NCI-H1436 (cell line): ENCODE measurements around the gene FECH.
A peak's percentile ranks its signal among the peaks of the same experiment; 100 is the strongest.

Source experiments
- DNase-seq: peaks from one replicate; lab custom pipeline; 2025; lab: John Stamatoyannopoulos, UW

FECH gene

DNA sequence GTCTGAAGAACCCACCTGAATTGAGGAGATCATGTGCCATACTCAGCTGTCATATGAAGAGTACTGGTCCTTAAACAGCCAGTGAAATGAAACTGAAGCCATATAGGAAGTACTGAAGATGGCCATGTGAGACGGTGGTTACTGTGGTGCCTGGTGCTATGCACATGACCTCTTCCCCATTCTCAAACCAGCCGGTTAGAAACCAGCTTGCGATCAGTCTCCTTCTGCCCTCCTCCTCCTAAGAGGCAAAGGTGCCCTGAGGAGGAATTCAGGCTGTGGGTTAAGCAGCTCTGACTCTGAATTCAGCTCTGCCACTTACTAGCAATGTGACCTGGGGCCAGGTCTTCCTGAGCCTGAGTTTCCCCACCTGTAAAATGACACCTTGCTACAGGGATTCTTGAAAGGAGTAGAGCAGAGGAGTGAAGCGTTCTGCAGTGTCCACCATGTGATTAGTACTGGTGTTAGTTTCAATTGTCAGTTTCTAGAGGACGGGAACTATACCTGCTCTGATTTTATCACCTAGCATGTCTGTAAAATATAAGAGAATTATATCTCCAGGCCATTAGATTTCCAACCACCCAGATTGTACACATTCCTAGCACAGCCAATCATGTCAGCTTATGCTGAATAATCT lies 5.1 kb downstream of the FECH start:
- DNase-seq: no peak

DNA sequence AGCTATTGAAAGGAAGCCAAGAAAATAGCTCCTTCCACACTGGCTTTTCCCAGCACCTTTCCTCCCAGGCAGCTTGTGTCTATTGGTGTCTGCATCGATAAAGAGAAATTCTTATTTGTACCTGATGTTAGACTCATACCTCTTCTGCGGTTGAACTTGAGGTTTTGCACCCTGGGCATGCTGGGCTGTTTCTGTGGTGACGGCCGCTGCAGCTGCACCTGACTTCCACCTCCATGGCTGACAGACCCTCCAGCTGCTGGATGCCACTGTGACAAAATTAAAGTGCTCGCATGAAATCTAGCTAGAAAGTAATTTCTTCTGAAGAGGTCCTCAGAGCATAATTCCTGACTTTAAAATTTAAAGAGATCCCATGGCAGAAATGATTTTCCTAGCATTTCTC lies 6.6 kb downstream of the FECH start:
- no peak for DNase-seq

DNA sequence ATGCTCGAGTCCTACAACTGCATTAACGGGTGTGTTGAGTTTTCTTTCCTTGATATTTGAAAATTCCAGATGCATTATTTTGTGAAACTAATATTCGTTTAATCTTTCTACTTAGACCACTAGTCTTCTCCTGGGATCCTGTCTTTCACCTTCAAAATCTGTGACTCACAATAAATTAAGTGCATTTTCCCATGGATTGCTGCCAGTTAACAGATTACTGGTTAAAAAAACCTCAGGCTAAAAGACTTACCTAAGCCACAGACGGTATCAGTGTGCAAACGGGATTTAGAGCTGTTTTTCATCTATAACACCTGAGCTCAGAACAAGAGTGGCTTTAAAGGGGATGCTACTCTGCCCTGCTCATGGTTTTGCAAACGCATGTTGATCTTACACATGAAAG lies 10.2 kb downstream of the FECH start:
- no peak for DNase-seq

DNA sequence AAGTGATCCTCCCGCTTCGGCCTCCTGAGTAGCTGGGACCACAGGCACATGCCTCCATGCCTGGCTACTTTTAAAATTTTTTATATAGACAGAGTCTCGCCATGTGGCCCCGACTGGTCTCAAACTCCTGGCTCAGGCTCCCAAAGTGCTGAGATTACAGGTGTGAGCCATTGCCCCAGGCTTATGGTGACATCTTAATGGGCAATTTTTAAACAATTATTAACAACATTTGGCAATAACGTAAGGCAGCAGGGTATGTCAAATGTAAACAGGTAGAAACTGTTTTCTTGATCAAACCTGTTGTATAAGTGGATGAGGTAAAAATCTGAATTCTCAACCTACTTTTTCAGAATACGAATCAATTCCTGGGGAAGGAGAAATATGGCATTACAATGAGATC lies 11.0 kb downstream of the FECH start:
- DNase-seq: no peak

DNA sequence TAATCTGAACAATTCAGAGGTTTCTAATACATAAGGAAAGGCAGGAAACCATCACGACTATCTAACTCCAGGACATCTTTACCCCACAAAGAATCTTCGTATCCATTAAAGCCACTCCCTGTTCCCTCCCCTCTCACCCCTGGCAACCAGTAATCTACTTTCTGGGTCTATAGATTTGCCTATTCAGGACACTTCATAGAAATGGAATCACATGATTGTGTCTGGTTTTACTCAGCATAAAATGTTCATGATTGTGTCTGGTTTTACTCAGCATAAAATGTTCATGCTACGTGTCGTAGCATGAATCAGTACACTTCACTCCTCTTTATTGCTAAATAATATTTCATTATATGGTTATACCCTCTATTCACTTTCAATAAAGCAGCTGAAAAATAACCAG lies 11.6 kb downstream of the FECH start:
- DNase-seq: no peak

DNA sequence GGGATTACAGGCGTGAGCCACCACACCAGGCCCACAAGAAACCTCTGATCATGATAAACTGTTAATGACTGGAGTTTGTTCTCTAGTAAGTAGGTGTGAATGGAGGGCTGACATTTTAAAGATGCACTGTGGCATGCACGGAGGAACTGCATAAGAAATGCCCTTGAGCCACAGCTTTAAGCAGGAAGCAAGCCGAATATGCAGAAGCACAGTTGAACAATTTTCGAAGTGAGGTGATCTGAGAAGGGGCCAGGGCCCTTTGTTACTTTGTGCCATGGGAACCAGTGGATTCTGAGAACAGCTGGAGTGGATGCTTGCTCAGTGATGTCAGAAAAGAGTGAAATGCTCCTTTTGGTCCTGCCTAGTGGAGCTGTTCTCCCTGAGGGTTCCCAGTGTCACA lies 16.3 kb downstream of the FECH start:
- no peak for DNase-seq

DNA sequence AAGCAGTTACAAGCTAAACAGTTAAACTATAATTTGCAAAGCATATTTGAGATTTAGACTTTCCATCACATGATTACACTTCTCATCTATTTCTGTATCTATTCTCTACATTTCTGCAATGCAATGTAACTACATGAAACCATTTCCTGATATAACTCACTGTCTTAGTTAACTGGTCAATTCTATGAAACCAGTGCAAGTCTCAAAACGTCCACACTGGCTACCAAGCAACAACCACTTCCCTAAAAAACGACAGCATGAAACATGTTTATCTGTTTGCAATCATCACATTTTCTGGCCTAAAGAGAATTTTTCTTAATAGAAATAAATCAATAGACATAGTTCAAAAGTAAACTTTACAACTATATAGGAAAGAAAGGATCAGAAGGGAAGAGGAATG lies 17.4 kb downstream of the FECH start:
- no peak for DNase-seq

DNA sequence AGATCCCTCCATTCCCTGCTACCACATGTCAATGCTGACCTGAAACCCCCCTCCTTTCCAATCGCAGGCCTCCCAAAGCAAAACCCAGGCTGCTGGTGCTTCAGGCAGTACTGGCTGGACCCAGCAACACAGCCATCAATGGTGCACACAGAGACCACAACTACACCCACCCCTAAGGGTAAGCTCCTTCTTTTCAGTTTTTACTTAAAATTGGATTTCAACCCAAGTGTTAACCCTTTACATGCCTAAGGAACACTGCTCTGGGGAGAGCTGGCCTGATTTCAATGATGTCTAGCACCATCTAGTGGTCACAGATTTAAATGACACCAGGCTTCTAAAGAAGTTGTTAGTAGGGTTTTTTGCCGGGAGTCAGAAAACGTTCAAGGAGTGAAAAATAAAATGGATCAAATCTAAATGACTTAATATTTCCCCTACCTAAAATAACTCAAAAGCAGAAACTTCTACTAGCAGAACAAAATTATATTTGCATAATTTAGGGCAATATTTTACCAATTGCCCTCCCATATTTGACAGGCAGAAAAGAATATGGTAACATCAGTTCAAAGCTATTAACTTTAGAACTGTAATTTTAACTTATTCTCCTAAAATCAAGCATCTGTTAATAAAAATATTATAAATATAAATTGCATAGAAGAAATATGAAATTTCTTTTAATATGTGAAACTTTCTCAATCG lies 24.6 kb downstream of the FECH start:
- DNase-seq: peak; percentile 51

DNA sequence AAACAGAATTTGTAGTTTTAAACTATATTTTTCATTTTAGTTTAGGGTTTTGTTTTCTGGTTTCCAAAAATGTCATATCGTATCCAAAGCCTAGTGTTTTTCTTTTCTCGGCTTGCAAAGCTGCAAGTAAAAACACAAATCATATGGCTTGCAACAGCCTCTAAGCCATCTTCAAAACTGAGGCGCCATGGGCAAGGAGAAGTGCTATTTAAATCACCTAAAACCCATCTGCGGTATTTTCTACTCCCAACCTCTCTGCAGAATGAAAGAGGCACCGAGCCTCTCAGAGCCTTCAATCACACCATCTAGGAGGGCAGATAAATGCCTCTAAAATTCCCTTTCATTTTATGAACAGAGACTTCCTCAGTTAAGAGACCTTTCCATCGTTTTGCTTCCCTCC lies 25.2 kb downstream of the FECH start:
- no peak for DNase-seq

DNA sequence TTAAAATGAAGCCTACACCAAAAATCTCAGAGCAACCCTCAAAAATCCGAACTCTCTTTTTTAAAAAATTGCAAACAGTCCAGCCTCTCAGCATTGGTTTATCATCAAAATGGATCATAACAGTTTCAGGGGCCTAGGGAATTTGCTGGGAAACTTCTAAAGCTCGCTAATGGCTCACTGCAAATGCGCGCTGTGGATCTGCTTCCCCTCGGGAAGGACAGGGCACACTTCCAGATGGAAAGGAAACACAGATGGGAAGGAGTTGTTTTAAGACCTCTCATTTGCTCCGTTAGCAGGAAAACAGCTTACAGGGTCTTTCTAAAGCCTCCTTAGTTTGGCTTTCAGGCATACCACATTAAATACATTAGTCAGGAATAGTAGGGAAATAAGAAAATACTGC lies 27.2 kb downstream of the FECH start:
- DNase-seq: no peak

DNA sequence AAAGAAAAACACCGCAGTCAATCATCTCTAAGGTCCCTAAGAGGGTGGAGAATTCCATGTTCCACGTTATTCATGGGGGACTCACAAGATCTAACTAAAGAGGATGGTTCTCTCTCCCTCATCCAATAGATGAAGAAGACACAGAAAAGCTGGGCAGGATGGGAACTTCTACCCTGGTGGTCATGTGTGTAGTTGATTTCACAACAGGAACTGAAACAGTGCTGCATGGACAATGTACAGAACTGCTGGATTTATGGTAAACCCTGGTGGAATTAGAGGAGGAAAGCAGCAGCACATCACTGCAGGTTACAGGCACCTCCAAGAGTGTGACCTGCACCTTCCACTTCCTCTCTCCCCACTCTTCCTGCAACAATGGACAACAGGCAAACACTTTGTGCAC lies 31.4 kb downstream of the FECH start:
- no peak for DNase-seq

DNA sequence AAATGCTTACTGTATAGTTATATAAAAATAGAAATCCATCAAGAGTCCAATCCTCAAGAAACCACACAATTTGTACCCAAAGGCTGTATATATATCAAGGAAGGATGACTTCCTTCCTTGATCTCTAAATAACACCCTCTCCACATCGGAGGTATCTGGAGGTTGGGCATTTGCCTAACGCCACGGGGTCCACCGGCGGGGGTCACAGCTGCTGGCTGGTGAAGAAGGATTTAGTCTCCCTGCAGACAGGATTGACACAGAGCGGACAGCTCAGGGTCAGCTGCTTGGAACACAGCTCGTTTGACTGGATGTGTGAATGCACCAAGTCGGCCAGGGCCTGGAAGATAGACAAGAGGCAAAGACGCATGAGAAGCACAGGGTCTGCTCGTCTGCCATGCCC lies 36.0 kb downstream of the FECH start:
- no peak for DNase-seq

DNA sequence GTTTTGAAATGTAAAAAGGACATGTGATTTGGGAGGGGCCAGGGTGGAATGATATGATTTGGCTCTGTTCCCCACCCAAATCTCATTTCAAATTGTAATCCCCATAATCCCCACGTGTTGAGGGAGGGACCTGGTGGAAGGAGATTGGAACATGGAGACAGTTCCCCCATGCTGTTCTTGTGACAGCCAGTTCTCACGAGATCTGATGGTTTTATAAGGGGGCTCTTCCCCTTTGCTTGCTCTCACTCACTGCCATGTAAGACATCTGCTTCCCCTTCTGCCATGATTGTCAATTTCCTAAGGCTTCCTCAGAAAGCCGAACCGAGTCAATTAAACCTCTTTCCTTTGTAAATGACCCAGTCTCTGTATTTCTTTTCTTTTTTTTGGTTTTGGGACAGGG lies 39.2 kb downstream of the FECH start:
- no peak for DNase-seq

DNA sequence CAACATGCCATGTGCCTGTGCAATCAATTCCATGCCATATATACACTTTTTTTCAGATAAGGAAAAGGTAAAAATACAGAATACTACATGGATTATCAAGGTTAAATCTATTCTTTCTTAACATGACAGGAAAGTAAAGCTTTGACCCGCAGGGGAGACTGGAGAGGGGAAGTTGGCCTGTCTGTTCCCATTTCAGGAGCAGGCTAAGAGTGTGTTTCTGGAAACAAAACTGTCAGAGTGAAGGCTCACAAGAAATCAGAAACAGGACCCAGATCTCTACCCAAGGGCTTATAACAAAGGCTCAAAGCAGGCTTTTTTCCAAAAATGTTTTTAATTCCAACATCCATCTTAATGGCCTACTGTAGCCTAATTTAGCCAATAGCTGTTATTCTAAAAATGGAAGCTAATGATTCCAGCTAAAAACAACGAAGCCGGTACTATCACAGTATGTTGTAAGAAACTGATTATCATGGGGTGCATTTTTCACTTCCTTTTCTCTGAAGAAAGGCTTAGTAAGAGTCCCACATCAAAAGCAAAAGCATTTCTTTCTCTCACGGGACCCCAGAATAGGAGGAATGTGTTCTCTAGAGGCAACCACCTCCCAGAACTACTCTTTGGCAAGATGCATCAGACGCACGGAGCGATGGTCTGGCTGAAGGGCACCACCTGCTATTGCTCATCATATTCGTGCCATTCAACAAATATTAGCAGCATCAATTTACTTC lies 41.4 kb downstream of the FECH start:
- no peak for DNase-seq

DNA sequence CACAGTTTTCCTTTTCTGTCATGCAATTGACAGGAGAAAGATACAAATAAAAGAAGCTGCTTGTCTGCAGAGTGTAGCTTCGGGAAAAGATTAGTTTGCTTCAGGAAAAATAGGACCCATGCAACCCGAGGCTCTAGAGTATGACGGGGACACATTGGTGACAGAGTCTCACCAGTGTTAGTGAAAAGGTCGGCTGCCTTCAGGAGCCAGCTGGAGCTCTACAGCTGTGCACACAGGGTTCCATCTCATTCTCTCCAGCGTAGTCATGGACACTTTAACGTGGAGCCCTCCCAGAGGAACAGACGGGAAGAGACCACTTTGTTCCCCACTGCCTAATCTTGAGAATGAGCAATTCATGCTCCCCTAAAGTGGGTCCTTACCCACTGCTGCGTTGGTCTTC lies 42.9 kb downstream of the FECH start:
- no peak for DNase-seq

DNA sequence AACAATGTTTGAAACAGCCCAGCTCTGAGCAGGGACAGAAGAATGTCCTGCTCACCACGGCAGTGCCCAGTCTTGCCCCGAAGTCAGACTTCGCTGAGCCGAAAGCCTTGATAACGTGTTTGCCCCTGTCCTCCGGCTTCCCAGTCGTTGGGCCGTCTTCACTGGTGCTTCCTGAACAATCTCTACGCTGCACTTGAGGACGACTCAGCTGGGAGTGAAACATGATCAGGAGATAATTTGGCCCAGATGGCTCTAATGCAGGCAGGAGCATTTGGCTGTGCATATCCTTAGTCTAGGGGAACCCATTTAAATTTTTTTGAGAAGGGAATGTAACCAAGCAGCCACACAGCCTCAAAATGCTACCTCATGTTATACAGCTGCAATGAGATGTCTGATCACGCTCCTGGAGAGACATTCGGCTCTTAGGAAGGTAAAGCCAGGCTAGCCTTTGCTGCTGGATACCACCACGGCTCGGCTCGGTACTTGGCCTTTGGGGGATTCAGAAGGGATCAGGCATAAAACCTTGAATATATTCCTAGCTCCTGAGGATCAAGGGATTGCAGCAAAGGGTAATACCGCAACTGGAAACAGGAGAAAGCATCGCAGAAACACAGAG lies 43.6 kb downstream of the FECH start:
- no peak for DNase-seq

DNA sequence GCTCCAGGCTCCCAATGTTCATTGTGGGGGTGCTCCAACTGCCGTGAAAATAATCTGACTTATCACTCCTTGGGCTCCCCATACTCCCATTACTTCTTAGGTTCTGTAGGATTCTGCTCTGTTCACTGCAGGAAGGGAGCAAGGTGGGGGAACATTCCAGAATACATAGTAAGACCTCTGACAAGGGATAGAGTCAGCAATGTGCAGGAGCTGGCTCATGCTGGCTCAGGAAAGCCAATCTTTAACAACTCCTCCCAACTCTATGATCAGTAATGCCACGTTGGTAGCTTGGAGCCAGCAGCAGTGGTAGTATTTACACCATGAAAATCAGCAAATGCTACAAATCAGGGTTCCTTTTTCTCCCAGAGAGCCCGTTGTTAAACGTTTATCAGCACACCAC lies 44.4 kb downstream of the FECH start:
- DNase-seq: no peak

DNA sequence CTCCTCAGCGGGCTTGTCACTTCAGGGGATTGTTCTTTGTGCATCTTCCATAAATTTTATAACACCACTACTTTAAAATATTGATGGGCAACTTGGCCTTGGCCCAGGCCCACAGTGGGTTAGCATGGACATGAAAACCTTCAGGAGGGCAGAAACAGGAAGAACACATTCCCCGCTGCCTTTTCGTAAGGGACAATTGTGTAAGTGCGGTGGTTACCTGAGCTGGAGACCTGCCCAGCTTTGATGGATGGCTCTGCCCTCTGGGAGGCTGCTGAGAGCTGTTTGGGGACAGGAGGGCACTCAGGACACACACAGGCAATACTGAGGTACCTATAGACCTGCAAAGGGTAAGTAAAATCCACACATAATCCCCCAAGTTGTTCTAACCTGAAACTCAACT lies 46.8 kb downstream of the FECH start:
- no peak for DNase-seq

DNA sequence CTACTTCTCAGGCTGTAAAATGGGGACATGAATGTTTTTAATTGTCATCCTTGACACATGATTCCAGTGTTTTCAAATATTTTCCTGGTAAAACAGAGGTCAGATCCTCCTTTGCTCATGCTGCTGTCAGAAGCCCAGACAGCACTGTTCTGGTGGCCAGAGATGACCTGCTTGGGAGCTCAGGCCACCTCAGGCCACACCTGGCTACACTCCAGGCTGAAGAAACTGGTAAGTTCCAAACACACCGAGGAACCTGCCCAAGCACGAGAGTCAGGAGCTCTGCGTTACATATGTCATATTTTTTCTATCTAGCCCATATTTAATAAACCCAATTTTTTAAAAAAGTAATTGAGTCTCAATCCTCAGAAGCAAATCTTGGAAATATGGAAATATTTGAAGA lies 47.9 kb downstream of the FECH start:
- DNase-seq: no peak

DNA sequence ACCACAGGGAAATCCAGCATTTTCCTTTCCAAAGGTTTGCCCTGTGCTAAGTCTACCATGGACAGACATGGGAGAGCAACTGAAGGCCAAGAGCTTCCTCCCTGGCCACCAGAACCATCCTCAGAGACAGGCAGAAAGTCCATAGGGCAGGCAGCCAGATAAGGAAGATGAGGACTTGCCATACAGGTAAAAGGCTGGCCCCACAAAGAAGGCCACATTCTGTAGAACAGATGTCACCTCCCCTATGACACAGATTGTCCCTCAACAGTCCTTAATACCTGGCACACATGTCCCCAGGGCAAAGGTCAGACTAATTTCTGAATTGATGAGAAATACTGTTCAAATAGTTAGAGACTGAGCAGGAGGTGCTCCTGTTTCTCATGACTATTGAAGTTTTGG lies 52.0 kb downstream of the FECH start:
- DNase-seq: no peak

DNA sequence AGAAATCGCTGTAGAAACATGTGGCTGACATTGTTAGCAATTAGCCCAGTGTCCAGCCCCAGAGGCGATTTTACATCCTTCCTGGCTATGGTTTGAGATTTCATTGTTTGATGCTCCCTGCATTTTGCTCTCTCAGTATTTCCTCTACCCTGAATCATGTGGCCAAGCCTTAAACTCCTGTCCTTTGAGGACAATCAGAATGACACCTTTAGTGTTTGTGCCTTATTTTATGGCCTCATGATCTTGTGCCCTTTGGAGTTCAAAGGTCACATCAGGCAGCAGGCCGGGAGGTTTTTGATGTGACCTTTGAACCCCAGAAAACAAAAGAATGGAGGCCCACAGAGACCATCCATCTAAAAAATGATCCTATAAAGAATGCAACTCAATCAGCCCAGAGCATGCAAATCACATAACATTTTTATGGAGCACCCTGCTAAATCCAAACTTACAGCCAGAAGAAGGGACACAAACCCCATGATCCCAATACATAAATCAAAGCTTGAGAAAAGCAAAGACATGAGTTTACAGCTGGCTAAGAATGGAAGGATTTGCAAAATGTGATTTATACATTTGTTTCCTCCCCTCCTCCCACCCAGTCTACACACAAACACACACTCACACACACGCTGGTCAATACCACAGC lies 52.5 kb downstream of the FECH start:
- no peak for DNase-seq

DNA sequence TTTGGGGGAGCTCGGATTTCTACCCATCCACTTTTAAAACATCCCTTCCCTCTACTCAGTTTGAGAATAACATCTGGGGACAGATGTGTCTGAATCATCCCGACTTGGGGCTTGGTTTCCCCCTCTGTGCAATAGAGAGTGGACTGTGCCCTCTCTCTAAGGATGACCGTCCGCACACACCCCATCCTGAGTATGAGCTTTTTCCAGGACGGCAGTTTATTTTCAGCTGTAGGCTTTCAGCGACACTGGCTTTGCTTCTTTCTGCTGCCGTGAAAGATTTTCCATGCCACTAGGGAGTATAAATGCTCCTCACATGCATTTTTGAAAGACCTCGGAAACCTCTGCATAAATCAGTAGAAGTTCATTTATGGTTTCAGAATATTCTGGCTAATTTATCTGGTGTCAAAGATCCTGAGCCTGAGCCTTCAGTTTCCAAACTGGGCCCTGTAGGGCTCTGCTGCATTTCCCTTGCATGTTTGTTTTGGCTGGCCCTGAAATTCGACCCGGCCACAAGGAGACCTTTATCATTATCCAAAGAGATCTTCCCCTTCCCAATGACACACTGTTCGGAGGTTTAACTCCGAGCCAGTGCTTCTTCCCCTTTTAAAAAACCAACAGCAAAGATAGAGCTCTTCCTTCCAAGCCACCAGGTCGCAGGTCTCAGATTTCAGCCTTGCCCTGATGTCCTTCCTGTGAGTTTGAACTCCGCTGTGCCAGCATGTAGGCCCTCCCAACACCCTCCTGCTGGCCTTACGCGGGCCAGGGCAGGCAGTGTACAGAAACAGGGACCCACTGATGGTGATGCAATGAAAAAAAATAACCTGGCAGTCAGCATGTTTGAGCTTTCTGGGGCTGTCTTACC lies 53.3 kb downstream of the FECH start:
- no peak for DNase-seq
